GM10266 (cell line): ENCODE results near the gene NLGN4Y.

ENCODE experiments used
- DNase-seq: peaks from one replicate; pipeline ENCODE4 v3.0.0; 2012; ENCODE audit errors: extremely low spot score
- CTCF ChIP-seq: IDR thresholded peaks from 2 replicates; pipeline ENCODE4 v1.5.1; 2012; ENCODE audit warnings: mild to moderate bottlenecking, low read depth; ENCODE audit not compliant: control insufficient read depth, insufficient read depth; ENCODE audit errors: missing control alignments

NLGN4Y gene

GRCh38 chrY:14524272-14525231 lies at the start of gene NLGN4Y:
Gene NLGN4Y (plus strand): TSS chrY:14524529. CDS start chrY:14622120, 97,591 bp downstream.
- TF ChIP-seq CTCF, result no peak
- DNase-seq, result peak; percentile 23

DNA sequence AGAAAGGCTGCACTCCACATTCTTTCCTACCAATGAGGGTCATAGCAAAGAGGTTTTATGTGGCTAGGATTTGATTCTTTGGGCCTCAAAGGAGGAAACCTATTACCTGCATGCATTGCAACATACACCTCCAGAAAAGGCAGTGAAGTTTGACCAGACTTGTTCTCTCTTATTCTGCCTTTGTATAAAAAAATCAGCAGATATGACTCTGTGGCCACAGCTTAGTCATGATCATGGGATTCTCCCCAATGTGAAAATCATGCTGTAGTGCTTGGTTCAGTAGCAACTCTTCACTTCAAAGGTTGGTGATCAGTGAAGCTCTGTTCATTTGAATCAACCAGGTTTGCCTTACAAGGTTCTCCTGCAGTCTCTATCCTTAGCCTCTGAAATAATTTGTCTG lies 38.4 kb upstream of the NLGN4Y start:
- no peak for DNase-seq
- no peak for TF ChIP-seq CTCF

- TF ChIP-seq CTCF, result no peak
- DNase-seq, result no peak
Measured at GRCh38 chrY:14490226-14490625, 34.1 kb upstream of the NLGN4Y start.

- no peak for DNase-seq
- TF ChIP-seq CTCF, result no peak
Measured at GRCh38 chrY:14498071-14498470, 26.3 kb upstream of the NLGN4Y start.

DNA sequence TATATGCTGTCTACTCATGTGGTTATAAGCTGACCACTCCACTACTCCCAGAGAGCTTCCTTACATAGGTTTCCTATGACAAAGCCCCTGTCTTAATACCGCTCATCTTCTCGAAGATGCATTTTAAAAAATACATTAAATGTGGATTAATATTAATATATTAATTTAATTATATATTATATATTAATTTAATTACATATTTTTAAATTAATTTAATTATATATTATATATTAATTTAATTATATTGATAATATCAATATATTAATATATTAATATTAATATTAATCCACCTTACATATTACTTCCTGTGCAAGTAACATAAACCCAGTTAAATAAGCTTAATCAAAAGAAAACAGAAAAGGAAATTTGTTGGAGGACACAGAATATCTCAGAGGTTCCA lies 19.7 kb upstream of the NLGN4Y start:
- no peak for TF ChIP-seq CTCF
- no peak for DNase-seq

GRCh38 chrY:14522379-14522950 lies 1.9 kb upstream of the NLGN4Y start:
- no peak for TF ChIP-seq CTCF
- no peak for DNase-seq
